ENCODE results near the gene LMO2.

The LMO2 gene

GRCh38 chr11:33887886-33888285 lies 4.0 kb downstream of the LMO2 start:
- no peak for DNase-seq (ENCODE audit: low read depth)

DNA sequence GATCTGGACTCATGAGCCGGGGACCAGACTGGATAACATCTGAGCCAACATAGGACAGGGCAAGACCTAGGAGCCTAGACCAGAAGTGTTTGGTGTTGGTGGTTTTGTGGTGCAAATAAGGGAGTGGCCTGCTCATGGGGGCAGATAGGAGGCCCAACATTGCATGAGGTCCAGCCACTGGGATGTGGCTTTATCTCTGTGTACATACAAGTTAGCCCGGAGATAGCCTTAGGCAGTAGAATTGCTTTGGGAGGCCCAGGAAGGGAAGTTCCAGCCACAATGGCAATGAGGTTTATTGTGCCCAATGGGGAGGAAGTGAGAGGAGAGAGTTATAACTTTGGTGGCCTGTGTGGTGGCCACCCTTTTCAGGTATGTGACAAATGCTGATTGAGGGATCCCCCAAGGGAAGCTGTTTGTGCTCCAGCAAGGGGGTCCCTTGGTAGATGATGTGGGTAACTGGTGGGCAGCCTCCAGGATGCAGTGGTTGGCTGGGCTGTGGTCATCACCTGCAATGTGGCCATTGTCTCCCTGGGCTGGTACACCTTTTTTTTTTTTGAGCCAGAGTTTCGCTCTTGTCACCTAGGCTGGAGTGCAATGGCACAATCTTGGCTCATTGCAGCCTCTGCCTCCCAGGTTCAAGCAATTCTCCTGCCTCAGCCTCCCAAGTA lies 6.4 kb downstream of the LMO2 start:
- DNase-seq (ENCODE audit: low read depth), result no peak

- DNase-seq (ENCODE audit: low read depth), result no peak
Observed at GRCh38 chr11:33884601-33885000, 7.3 kb downstream of the LMO2 start.

DNA sequence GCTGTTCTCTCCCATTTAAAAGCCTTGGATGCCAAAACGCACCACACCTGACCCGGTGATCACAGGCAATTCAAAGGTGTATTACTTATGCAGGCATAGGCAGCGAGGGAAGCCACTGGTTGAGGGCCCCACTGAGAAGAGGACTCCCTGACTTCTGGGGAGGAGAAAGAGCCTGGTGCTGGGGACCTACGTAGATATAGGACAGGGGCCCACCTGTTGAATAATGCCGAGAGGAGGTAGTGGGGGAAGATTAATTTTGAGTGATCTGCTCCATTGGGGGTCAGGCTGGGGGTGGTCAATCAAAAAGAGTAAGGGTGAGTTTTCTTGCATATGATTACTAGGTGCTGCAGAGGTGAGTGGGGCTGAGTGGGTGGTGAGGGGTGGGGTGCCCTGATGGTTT lies 7.8 kb downstream of the LMO2 start:
- no peak for DNase-seq (ENCODE audit: low read depth)

DNA sequence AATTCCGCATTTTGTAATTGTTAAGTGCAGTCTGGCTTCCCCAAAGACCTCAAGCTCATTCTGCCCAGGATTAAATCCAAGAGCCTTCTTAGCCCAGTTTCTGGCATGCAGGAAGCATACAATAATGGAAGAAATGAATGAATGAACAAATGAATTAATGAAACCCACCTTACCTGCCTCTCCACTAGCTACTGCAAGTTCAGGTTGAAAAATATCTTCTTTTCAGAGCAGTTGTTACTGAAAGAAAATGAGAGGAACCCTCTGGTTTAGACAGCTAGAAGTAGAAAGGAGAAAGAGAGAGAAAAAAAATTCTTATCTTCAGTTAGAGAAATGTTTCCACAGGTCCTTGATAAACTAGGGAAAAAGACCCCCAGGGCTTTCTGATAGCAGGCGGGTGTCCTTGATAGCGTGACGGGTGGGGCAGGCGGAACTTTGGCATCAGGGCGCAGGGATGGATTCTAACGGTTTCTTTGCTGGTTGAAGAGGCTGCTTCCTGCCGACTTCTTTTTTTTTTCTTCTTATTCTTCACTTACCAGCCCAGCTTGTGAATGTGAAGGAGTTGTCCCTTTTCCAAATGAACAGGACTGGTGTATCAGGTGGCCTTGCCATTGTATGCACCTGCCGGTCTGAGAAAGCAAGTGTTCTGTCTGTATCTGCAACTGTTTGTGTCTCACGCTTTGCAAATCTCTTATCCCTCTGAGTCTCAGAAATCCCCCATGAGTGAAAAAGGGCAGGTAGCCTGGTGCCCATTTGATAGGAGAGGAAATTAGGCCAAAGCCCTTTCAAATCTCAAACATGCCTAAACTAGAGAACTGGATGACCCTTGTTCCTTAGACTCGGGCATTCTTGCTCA lies 10.0 kb downstream of the LMO2 start:
- DNase-seq (ENCODE audit: low read depth), result no peak

DNA sequence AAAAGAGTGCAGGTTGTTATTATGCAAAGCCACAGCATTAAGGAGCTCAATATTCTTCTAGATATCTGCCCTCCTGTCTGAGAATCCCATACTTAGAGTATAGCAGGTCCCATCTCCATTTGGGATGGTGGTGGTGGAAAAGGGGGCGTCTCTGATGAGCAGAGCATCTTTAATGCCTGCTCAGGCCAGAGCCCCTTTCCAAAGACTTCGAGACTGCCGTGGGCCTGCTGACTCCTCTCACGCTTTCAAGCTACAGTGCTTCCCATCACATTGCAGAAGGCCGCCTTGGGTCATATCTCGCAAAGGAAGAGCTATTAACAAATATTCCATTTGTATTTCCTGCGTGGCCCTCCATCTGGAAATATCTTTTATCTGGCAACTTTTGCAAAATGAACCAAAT lies 10.9 kb downstream of the LMO2 start:
- DNase-seq (ENCODE audit: low read depth), result no peak

DNA sequence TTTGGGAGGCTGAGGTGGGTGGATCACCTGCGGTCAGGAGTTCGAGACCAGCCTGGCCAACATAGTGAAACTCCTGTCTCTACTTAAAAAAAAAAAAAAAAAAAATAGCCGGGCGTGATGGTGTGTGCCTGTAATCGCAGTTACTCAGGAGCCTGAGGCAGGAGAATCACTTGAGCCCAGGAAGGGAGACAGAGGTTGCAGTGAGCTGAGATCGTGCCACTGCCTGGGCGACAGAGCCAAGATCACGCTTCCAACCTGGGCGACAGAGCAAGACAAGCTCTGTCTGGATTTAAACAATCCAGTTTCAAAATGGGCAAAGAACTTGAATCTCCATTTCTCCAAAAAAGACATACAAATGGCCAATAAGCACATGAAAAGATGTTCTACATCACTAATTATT lies 12.5 kb downstream of the LMO2 start:
- DNase-seq (ENCODE audit: low read depth), result no peak

- no peak for DNase-seq (ENCODE audit: low read depth)
Observed at GRCh38 chr11:33877038-33877437, 14.8 kb downstream of the LMO2 start.

- no peak for DNase-seq (ENCODE audit: low read depth)
Observed at GRCh38 chr11:33875621-33876294, 16.1 kb downstream of the LMO2 start.

DNA sequence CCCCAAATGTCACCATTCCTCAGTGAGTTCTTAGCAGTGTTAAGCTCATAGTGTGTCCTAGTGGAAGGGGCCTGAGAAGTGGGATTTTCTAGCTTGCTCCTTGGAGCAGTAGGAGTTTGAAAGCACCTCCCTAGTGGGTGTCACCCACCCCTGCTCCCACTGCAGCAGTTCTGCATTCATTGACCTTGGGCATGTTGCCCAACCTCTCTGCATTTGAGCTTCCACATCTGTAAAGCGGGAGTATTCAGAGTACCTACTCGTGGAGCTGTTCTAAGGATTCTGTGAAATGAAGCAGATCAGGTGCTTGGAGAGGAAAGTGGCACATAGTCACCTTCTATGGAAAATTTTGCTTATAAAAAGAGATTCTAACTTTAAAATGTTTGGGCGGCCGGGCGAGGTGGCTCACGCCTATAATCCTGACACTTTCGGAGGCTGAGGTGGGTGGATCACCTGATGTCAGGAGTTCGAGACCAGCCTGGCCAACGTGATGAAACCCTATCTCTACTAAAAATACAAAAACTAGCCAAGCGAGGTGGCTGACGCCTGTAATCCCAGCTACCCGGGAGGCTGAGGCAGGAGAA lies 16.9 kb downstream of the LMO2 start:
- DNase-seq (ENCODE audit: low read depth), result no peak

- DNase-seq (ENCODE audit: low read depth), result no peak
Observed at GRCh38 chr11:33874433-33874832, 17.4 kb downstream of the LMO2 start.

- DNase-seq (ENCODE audit: low read depth), result no peak
Observed at GRCh38 chr11:33869481-33870422, 22.1 kb downstream of the LMO2 start.

DNA sequence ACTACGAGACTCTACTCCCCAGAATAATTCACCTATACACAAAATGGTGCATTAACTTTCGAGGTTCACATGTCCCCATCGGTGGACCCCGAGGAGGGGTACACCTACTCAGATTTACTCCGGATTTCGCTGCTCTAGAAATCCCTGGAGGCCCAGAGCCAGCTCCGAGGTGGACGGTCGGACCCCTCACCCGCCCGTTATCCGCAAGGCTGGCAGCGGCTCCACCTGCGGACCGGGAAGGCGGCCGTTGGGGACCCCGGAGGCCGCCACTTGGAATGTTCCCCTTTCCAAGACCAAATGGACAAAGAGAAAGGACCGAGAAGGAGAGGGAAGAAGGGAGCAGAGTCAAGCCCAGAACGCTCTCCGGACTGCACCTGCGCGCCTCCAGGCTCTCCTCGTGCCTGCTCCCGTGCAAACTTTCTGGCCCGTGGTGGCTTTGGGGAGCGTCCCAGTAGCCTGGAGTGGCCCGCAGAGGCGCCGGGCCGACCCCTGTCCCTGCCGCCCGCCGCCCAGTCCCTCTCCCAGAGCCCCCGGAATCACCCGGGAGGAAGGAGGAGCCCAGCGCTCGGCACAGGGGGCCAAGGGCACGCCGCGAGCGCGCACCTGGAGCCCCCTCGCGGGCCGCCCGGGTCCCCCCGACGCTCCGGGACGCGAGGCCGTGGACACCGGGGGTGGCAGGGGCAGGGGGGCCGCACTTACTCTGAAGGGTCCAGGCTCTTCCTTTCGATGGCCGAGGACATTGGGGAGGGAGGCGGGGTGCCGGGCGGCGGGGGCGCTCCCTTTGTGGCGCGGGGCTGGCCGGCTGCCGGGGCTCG lies 23.0 kb downstream of the LMO2 start:
- no peak for DNase-seq (ENCODE audit: low read depth)

- no peak for DNase-seq (ENCODE audit: low read depth)
Observed at GRCh38 chr11:33867996-33868646, 23.8 kb downstream of the LMO2 start.

DNA sequence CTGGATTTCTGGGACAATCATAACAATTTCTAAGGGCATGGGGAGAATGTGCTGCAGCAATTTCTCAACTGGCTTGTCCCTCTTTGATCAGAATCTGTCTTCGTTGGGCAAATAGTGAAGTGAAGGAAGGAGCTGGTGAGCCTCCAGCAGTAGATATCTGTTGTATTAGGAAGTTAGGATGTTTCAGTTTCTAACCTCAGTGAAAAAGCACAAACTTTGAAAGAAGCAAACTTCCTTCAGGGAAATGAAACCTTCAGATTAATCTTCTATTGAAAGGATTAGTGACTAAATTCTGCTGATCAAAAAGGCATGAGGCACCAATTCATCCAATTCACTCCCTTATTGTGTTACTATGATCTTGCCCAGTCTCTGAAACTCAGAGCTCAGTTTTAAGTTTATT lies 24.3 kb downstream of the LMO2 start:
- DNase-seq (ENCODE audit: low read depth), result no peak

GRCh38 chr11:33866936-33867335 lies 24.9 kb downstream of the LMO2 start:
- DNase-seq (ENCODE audit: low read depth), result no peak

GRCh38 chr11:33864479-33864878 lies 27.4 kb downstream of the LMO2 start:
- no peak for DNase-seq (ENCODE audit: low read depth)

DNA sequence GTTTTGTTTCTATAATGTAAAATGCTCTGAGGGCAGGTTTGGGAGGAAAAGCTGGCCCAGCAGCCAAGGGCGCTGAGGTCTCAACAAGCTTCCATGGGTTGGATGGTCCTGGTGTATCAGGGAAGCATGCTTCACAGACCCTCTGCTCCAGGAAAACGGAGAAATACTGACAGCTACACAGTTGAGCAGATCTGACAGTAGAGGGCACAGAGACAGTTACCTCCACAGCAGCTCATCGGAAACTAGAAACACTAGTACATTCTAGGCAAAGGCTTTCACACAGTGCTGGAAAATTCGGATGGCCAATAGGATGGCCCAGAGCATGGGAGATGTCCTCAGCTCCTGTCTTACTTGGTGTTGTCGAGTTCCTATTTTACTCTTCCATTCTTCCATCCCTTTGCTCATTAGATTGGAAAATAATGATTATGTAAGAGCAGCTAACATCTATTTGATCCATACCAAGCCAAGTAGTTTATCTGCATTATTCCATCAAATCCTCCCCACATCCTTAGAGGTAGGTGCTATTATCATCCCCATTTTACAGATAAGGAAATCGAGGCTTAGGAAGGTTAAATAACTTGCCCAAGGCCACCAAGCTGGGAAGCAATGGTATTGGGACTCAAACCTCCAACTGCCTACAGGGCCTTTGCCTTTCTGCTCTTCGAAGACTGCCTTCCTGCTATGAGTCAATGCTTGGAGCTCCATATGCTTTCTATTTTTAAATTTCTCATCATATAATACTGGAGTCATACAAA lies 28.3 kb downstream of the LMO2 start:
- no peak for DNase-seq (ENCODE audit: low read depth)

- no peak for DNase-seq (ENCODE audit: low read depth)
Observed at GRCh38 chr11:33861941-33862589, 29.8 kb downstream of the LMO2 start.

Measured in fibroblast of the conjunctiva (primary cell).